Activated effector memory CD4-positive, alpha-beta T cell treated with Interleukin-2 at 50 U/mL for 16 hours (primary cell): Measurements from ENCODE around the gene UVRAG.
"Not testable (repeated sequence)": the region's sequence is repeated elsewhere in the genome, so short reads cannot be mapped to it uniquely, and the experiment has no call there.

ENCODE experiments used
- DNase-seq: peaks from one replicate; pipeline ENCODE4 v3.0.0-alpha.2; 2020

The UVRAG gene

GRCh38 chr11:75979075-75979474 is 164.1 kb downstream of the UVRAG start:
- not testable (repeated sequence) for DNase-seq

- not testable (repeated sequence) for DNase-seq
These were observed 164.5 kb downstream of the UVRAG start for GRCh38 chr11:75979479-75980027.

- no peak for DNase-seq
These were observed 165.0 kb downstream of the UVRAG start for GRCh38 chr11:75980031-75980430.

GRCh38 chr11:75981546-75981945 is 166.5 kb downstream of the UVRAG start:
- DNase-seq: no peak

- no peak for DNase-seq
These were observed 167.3 kb downstream of the UVRAG start for GRCh38 chr11:75982309-75982708.

GRCh38 chr11:75986966-75987365 is 172.0 kb downstream of the UVRAG start:
- DNase-seq: no peak

GRCh38 chr11:75993126-75993525 is 178.1 kb downstream of the UVRAG start:
- DNase-seq: no peak

GRCh38 chr11:75994616-75995015 is 179.6 kb downstream of the UVRAG start:
- no peak for DNase-seq

- DNase-seq: no peak
These were observed 181.8 kb downstream of the UVRAG start for GRCh38 chr11:75996523-75997442.

GRCh38 chr11:76004400-76004799 is 189.4 kb downstream of the UVRAG start:
- no peak for DNase-seq

GRCh38 chr11:76005756-76006155 is 190.7 kb downstream of the UVRAG start:
- no peak for DNase-seq

- no peak for DNase-seq
These were observed 192.2 kb downstream of the UVRAG start for GRCh38 chr11:76007166-76007565.

GRCh38 chr11:76008474-76008873 is 193.5 kb downstream of the UVRAG start:
- DNase-seq: no peak

- no peak for DNase-seq
These were observed 195.0 kb downstream of the UVRAG start for GRCh38 chr11:76010051-76010450.

GRCh38 chr11:76013526-76013925 is 198.5 kb downstream of the UVRAG start:
- DNase-seq: no peak

GRCh38 chr11:76023236-76024068 is 208.4 kb downstream of the UVRAG start:
- no peak for DNase-seq

- no peak for DNase-seq
These were observed 210.1 kb downstream of the UVRAG start for GRCh38 chr11:76025068-76025467.

GRCh38 chr11:76025817-76026216 is 210.8 kb downstream of the UVRAG start:
- DNase-seq: no peak

- no peak for DNase-seq
These were observed 211.3 kb downstream of the UVRAG start for GRCh38 chr11:76026281-76026680.

- no peak for DNase-seq
These were observed 211.9 kb downstream of the UVRAG start for GRCh38 chr11:76026862-76027261.

- DNase-seq: no peak
These were observed 215.3 kb downstream of the UVRAG start for GRCh38 chr11:76030286-76030685.

GRCh38 chr11:76030968-76031590 is 216.1 kb downstream of the UVRAG start:
- no peak for DNase-seq

GRCh38 chr11:76033699-76034098 is 218.7 kb downstream of the UVRAG start:
- no peak for DNase-seq
